HCT116 (cell line): ENCODE data around the gene ADM2. TPM values are rescaled to one million over a fixed set of nuclear protein-coding genes. Genes with fewer than 3 reads are reported as not detected.

Experiments
- ATAC-seq: fragments of 200-7000 bp; cut with Tn5 transposase; 2 replicates; pipeline ENCODE4 v1.9.1; 2020; ENCODE audit warnings: mild to moderate bottlenecking, moderate library complexity
- BruUV-seq: library from RNA; stranded (reverse); fragments of 400-500 nt; replicated peaks from 2 replicates; lab custom pipeline; 2021; lab: Mats Ljungman, UMichigan
- CTCF ChIA-PET: fragments of 300-600 bp; sonication (Branson Sonifier 250); formaldehyde crosslinking; loops from one replicate; lab custom pipeline; 2021; ENCODE audit warnings: antibody characterized with exemption; lab: Charles Lee
- POLR2A ChIA-PET: fragments of 300-600, 350-600 bp; sonication (Branson Sonifier 250); formaldehyde crosslinking; loops from one replicate; lab custom pipeline; 2021; ENCODE audit warnings: antibody characterized with exemption; lab: Charles Lee
- RAD21 ChIA-PET, 2 experiments: fragments of 300-600 bp; sonication (Branson Sonifier 250); formaldehyde crosslinking; loops; one replicate each; lab custom pipeline; 2023; ENCODE audit warnings: low total read pairs in 2 of 2; ENCODE audit not compliant: uncharacterized antibody in 2 of 2, unreplicated experiment in 2 of 2, low non-redundant PET in 1 of 2; lab: Charles Lee
- DNase-seq: peaks from one replicate; pipeline ENCODE4 v3.0.0-alpha.2; 2010; ENCODE audit warnings: low read depth, low spot score
- H2AFZ ChIP-seq: fragments of 200-600 bp; shearing (Covaris generic), sonication (generic); 2 replicates; pipeline ENCODE4 v1.6.1; 2017; ENCODE audit warnings: low read depth, mixed run types, mixed read lengths, antibody characterized with exemption, low read length; ENCODE audit not compliant: poor library complexity, severe bottlenecking
- H3K27ac ChIP-seq: 2 replicates; pipeline ENCODE4 v1.5.1; 2012; ENCODE audit warnings: low read depth, low read length
- H3K27me3 ChIP-seq: fragments of 200-600 bp; sonication (generic); 2 replicates; pipeline ENCODE4 v1.6.1; 2016; ENCODE audit warnings: mixed run types, low read length, mixed read lengths; ENCODE audit not compliant: insufficient read depth
- H3K36me3 ChIP-seq, 2 experiments: fragments of 200-500 bp in 1 of 2; fragments of 200-600 bp in 1 of 2; sonication (Bioruptor generic) in 1 of 2; sonication (generic) in 1 of 2; 2 replicates each; pipeline versions ENCODE4 v1.5.1 to v1.6.1; 2014 to 2016; ENCODE audit warnings: low read length in 2 of 2, inconsistent platforms in 1 of 2, mixed read lengths in 1 of 2, mixed run types in 1 of 2; ENCODE audit not compliant: insufficient read depth in 2 of 2, control insufficient read depth in 1 of 2
- H3K4me1 ChIP-seq, 2 experiments: fragments of 200-600 bp in 1 of 2; sonication (generic) in 1 of 2; 2 replicates each; pipeline versions ENCODE4 v1.5.1 to v1.6.1; 2012 to 2017; ENCODE audit warnings: low read length in 2 of 2, inconsistent platforms in 1 of 2, mild to moderate bottlenecking in 1 of 2, mixed read lengths in 1 of 2, mixed run types in 1 of 2, moderate library complexity in 1 of 2; ENCODE audit not compliant: insufficient read depth in 2 of 2, control insufficient read depth in 1 of 2
- H3K4me2 ChIP-seq: fragments of 200-600 bp; sonication (generic); 2 replicates; pipeline ENCODE4 v1.6.1; 2017; ENCODE audit warnings: mixed run types, low read length, mixed read lengths
- H3K4me3 ChIP-seq, 2 experiments: fragments of 200-600 bp in 1 of 2; sonication (generic) in 1 of 2; replicated peaks in 1 of 2; 2 replicates each; pipeline ENCODE4 v1.5.1; 2011 to 2016; ENCODE audit warnings: low read length in 2 of 2, control low read depth in 1 of 2, low read depth in 1 of 2, mild to moderate bottlenecking in 1 of 2, mixed read lengths in 1 of 2, mixed run types in 1 of 2
- H3K79me2 ChIP-seq: fragments of 200-600 bp; sonication (generic); 2 replicates; pipeline ENCODE4 v1.6.1; 2017; ENCODE audit warnings: mild to moderate bottlenecking, mixed run types, low read length, moderate library complexity, mixed read lengths; ENCODE audit not compliant: insufficient read depth
- H3K9ac ChIP-seq: fragments of 200-600 bp; sonication (generic); 2 replicates; pipeline ENCODE4 v1.6.1; 2016; ENCODE audit warnings: low read length, mixed read lengths
- H3K9me2 ChIP-seq: fragments of 200-600 bp; sonication (generic), shearing (Covaris generic); 2 replicates; pipeline ENCODE4 v1.6.1; 2017; ENCODE audit warnings: mixed run types, mild to moderate bottlenecking, moderate library complexity; ENCODE audit not compliant: insufficient read depth
- H3K9me3 ChIP-seq, 2 experiments: fragments of 200-500 bp in 1 of 2; fragments of 200-600 bp in 1 of 2; sonication (Bioruptor generic) in 1 of 2; sonication (generic) in 1 of 2; 2 replicates each; pipeline ENCODE4 v1.6.1; 2014 to 2017; ENCODE audit warnings: low read length in 2 of 2, mixed read lengths in 2 of 2, inconsistent platforms in 1 of 2, low read depth in 1 of 2, mild to moderate bottlenecking in 1 of 2, mixed run types in 1 of 2, moderate library complexity in 1 of 2; ENCODE audit not compliant: control insufficient read depth in 1 of 2, insufficient read depth in 1 of 2
- H4K20me1 ChIP-seq: fragments of 200-600 bp; sonication (generic), shearing (Covaris generic); 2 replicates; pipeline ENCODE4 v1.6.1; 2017; ENCODE audit warnings: mixed run types, mild to moderate bottlenecking, moderate library complexity; ENCODE audit not compliant: insufficient read depth
- CBX3 ChIP-seq: IDR thresholded peaks from 2 replicates; pipeline ENCODE4 v1.6.1; 2012; ENCODE audit warnings: low read depth
- CTCF ChIP-seq, 3 experiments: fragments of 200-600 bp in 1 of 3; sonication (generic) in 1 of 3; IDR thresholded peaks in 2 of 3; conservative IDR thresholded peaks in 1 of 3; 2 replicates each; pipeline ENCODE4 v1.5.1; 2012 to 2017; ENCODE audit warnings: low read depth in 2 of 3, low read length in 2 of 3, antibody characterized with exemption in 1 of 3, borderline replicate concordance in 1 of 3, control low read depth in 1 of 3, mild to moderate bottlenecking in 1 of 3, mixed read lengths in 1 of 3, mixed run types in 1 of 3, moderate library complexity in 1 of 3; ENCODE audit not compliant: insufficient read depth in 1 of 3
- RAD21 ChIP-seq: IDR thresholded peaks from 2 replicates; pipeline ENCODE4 v1.6.1; 2012; ENCODE audit warnings: low read depth, mild to moderate bottlenecking
- REST ChIP-seq: IDR thresholded peaks from 2 replicates; pipeline ENCODE4 v1.6.1; 2012; ENCODE audit warnings: low read depth
- SIN3A ChIP-seq: IDR thresholded peaks from 2 replicates; pipeline ENCODE4 v1.6.1; 2012; ENCODE audit warnings: low read depth
- intact Hi-C: fragments of 100-400 bp; cut with micrococcal nuclease; formaldehyde crosslinking; loops from 2 replicates; pipeline ENCODE4 v1.10.0; 2022
- total RNA-seq: library from RNA; stranded (reverse); gene quantifications from one replicate; pipeline ENCODE4 v1.2.1, GENCODE V29; 2021; ENCODE audit not compliant: unreplicated experiment

Gene ADM2
- total RNA-seq, 1 experiment from 2014 or later: 12.8 TPM

DNA sequence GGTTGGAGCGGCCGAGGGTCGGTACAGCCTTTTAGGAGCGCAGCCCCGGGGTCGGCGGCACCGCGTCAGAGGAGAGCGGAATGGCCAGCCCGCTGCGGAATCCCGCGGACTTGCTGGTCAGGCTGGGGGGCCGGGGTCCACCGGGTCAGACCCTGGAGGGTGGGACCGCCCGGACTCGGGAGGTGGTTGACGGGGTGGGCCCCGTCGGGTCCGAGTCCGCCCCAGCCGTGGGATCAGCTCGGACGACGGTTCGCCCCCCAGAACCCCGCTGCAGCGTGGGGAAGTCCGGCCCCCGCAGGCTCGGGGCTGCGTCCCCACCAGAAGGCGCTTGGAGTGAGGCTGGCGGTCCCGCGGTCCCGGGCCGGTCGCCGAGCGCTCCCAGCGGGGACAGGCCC is 301 bp upstream of the ADM2 start:
- H3K36me3 ChIP-seq: no peaks in the 10 kb centered on the region
- no peak for TF ChIP-seq CBX3
- no peak for TF ChIP-seq REST
- no peak for TF ChIP-seq RAD21
- TF ChIP-seq CTCF (IDR thresholded peaks at IDR 0.05 in 2 of 3, conservative IDR thresholded peaks at IDR 0.05 in 1 of 3; ENCODE audit: borderline replicate concordance in 1 of 3, insufficient read depth in 1 of 3, low read depth in 2 of 3, low read length in 2 of 3): no peak
- no peak for TF ChIP-seq SIN3A
- DNase-seq: no peak
- no peaks in the 10 kb centered on the region for H3K9me3 ChIP-seq
- no peaks in the 10 kb centered on the region for H3K9me2 ChIP-seq
- ChIA-PET RAD21 (no interaction called here), CTCF (no interaction called here), POLR2A (no interaction called here)
- H3K9ac ChIP-seq: no peak overlapping the region
- ATAC-seq: no peak
- H3K79me2 ChIP-seq: no peaks in the 10 kb centered on the region
- H2AFZ ChIP-seq: no peak overlapping the region
- intact Hi-C loops: no loop called here
- H3K27me3 ChIP-seq: no peaks in the 10 kb centered on the region
- H4K20me1 ChIP-seq: no peaks in the 10 kb centered on the region
- H3K4me3 ChIP-seq: peak overlapping the region; percentile 71 to 76
- H3K4me2 ChIP-seq: peak overlapping the region; percentile 94
- no TSS peak for BruUV-seq
- peak overlapping the region; percentile 35; the same call in 1 of the 2 replicates for H3K27ac ChIP-seq
- peaks cover 8 to 32% of the 10 kb centered on the region in 2 experiments; a peak in 3 of 4 replicates for H3K4me1 ChIP-seq
